Spleen (tissue), 11 donors: Measurements from ENCODE around the gene PTPRCAP. TPM values are rescaled to one million over a fixed set of nuclear protein-coding genes. Genes with fewer than 3 reads are reported as not detected.

Experiments
- DNase-seq: peaks from one replicate; pipeline ENCODE4 v3.0.0-alpha.2; 2020
- H3K27ac ChIP-seq, 8 donors: fragments of 200-600 bp; sonication (generic) in 7 of 8; 1 replicate in 4 of 8; 2 replicates in 4 of 8; pipeline versions ENCODE4 v1.5.0 to v1.8.0; 2016 to 2021; ENCODE audit warnings: inconsistent platforms in 4 of 8, mild to moderate bottlenecking in 4 of 8, moderate library complexity in 1 of 8
- H3K27me3 ChIP-seq, 7 donors: fragments of 200-600 bp; sonication (generic) in 6 of 7; replicated peaks in 1 of 7; 1 replicate in 4 of 7; 2 replicates in 3 of 7; pipeline versions ENCODE4 v1.5.0 to v1.8.0; 2016 to 2021; ENCODE audit warnings: inconsistent platforms in 3 of 7, mild to moderate bottlenecking in 1 of 7
- H3K36me3 ChIP-seq, 6 donors: fragments of 200-600 bp; sonication (generic) in 5 of 6; 1 replicate in 4 of 6; 2 replicates in 2 of 6; pipeline versions ENCODE4 v1.5.0 to v1.8.0; 2016 to 2021; ENCODE audit warnings: inconsistent platforms in 2 of 6
- H3K4me1 ChIP-seq, 6 donors: fragments of 200-600 bp; sonication (generic) in 5 of 6; 1 replicate in 3 of 6; 2 replicates in 3 of 6; pipeline versions ENCODE4 v1.5.0 to v1.8.0; 2016 to 2021; ENCODE audit warnings: inconsistent platforms in 3 of 6
- H3K4me3 ChIP-seq, 8 donors: fragments of 200-600 bp; sonication (generic) in 7 of 8; 1 replicate in 4 of 8; 2 replicates in 4 of 8; pipeline versions ENCODE4 v1.5.0 to v1.8.0; 2016 to 2021; ENCODE audit warnings: inconsistent platforms in 4 of 8, mild to moderate bottlenecking in 4 of 8, moderate library complexity in 2 of 8
- H3K9me3 ChIP-seq, 8 donors: fragments of 200-600 bp; sonication (generic) in 7 of 8; 1 replicate in 4 of 8; 2 replicates in 4 of 8; pipeline versions ENCODE4 v1.5.0 to v1.8.0; 2016 to 2021; ENCODE audit warnings: inconsistent platforms in 4 of 8
- POLR2A ChIP-seq, 3 donors: fragments of 450-650 bp; IDR thresholded peaks; one replicate each; pipeline ENCODE4 v1.5.1; 2017; ENCODE audit warnings: antibody characterized with exemption in 3 of 3, mild to moderate bottlenecking in 1 of 3
- POLR2AphosphoS5 ChIP-seq, 3 donors: sonication (generic); formaldehyde crosslinking; IDR thresholded peaks; one replicate each; pipeline ENCODE4 v1.5.1; 2017; ENCODE audit warnings: antibody characterized with exemption in 3 of 3
- WGBS, 5 donors: extraction: QIAGEN DNeasy Blood & Tissue Kit in 3 of 5; methylation state at CpG; one replicate each; pipeline versions ENCODE4 v1.1.5 to v1.1.7; 2013 to 2018; 5-methylcytosine and 5-hydroxymethylcytosine counted together
- intact Hi-C: fragments of 100-400 bp; cut with DNase I; formaldehyde crosslinking; loops from one replicate; pipeline ENCODE4 v1.15.0; 2023; ENCODE audit warnings: low total_unique reads
- polyA plus RNA-seq, 3 donors: library from polyadenylated mRNA; stranded (reverse); fragments of 200-250 nt; gene quantifications; one replicate each; pipeline ENCODE4 v1.2.1, GENCODE V29; 2013
- total RNA-seq, 7 donors: library from RNA; depleted of rRNA in 3 of 7; stranded (reverse); fragments of >200 nt in 3 of 7; fragmentation: NEBNext Ultra II Directional in 4 of 7; extraction: Animal tissue kit (Norgen Biotek cat#: 25700) in 4 of 7; gene quantifications; one replicate each; pipeline versions ENCODE4 v1.1.0 to v1.2.1, GENCODE V29; 2016 to 2021
- TF ChIP-seq, protein P1 (sequence below), 11 experiments: fragments of 200-600 bp in 7 of 11; fragments of 450-650 bp in 4 of 11; sonication (generic) in 4 of 11; IDR thresholded peaks in 8 of 11; conservative IDR thresholded peaks in 3 of 11; 1 replicate in 7 of 11; 2 replicates in 4 of 11; pipeline versions ENCODE4 v1.4.0 to v1.8.0; 2016 to 2021; ENCODE audit warnings: antibody characterized with exemption in 11 of 11, inconsistent platforms in 4 of 11, mild to moderate bottlenecking in 1 of 11
- donor health status: healthy with polysubstance abuse.
- donor health status: DM: no; HTN: no; CAD: no; lungs with moderate emphysema.
- donor health status: DM: no; HTN: no; CAD: no.
- donor health status: Bipolar disorder and iron deficiency.
- donor health status: healthy.
- donor health status: DM: no; HTN: no; CAD: no.
- donor health status: DM: yes; HTN: yes; CAD: no.

Gene PTPRCAP
- total and polyA plus RNA-seq, 10 donors, result 119 to 557 (median 238) TPM

DNA sequence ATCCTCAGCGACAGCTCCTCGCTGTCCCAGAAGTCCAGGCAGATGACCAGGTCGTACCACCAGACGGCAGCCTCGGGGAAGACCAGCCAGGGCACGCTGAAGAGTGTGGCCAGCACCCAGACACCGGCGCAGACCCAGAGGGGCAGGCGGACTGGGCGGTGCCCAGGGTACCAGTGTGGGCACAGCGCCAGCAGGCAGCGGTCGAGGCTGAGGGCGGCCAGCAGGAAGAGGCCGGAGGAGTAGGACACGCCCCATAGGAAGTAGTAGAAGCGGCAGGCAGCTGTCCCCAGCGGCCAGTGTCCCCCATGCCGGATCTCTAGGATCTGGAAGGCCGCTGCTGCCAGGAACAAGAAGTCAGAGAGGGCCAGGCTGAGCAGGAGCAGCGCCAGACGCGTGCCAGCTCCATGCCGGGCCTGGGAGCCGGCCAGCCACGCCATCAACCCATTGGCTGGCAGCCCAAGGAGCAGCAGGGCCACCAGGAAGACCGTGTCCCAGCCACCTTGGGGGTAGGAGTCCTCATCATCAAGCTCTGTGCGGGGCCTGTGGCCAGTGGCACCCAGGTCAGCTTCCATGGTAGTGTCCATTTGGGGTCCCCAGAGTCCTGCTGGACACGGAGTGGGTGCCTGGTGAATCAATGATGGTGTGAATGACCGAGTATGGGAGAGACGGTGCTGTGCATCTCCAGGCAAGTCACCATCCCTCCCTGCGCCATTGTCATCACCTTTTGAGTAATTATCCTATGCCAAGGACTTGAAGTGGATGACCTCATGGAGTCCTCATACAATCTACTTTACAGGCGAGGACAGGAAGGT lies 14.9 kb upstream of the PTPRCAP start, which contains the start of gene GPR152:
TSS of gene GPR152 (minus strand) at position 589 of the 812 bp plus-strand sequence. CDS start at position 584, 5 bp downstream.
- Histone ChIP-seq H3K9me3 (no peaks in the 10 kb centered on the region), H3K27me3 (no peaks in the 10 kb centered on the region), H3K36me3 (no peaks in the 10 kb centered on the region), H3K4me3 (peak within 1 kb of the TSS in 4 of 8 donors; percentile 10 to 49 (median 19)), H3K4me1 (peaks cover 11 to 89% (median 65%) of the 10 kb centered on the region in 6 donors), H3K27ac (peak within 1 kb of the TSS in 6 of 8 donors; percentile 50 to 74 (median 64))
- intact Hi-C loops, result no loop called here
- DNase-seq, result peak; percentile 85
- peak; percentile 66 to 85 (median 78) for TF ChIP-seq POLR2AphosphoS5 (IDR thresholded peaks at IDR 0.05)
- TF ChIP-seq, protein P1, sequence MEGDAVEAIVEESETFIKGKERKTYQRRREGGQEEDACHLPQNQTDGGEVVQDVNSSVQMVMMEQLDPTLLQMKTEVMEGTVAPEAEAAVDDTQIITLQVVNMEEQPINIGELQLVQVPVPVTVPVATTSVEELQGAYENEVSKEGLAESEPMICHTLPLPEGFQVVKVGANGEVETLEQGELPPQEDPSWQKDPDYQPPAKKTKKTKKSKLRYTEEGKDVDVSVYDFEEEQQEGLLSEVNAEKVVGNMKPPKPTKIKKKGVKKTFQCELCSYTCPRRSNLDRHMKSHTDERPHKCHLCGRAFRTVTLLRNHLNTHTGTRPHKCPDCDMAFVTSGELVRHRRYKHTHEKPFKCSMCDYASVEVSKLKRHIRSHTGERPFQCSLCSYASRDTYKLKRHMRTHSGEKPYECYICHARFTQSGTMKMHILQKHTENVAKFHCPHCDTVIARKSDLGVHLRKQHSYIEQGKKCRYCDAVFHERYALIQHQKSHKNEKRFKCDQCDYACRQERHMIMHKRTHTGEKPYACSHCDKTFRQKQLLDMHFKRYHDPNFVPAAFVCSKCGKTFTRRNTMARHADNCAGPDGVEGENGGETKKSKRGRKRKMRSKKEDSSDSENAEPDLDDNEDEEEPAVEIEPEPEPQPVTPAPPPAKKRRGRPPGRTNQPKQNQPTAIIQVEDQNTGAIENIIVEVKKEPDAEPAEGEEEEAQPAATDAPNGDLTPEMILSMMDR (IDR thresholded peaks at IDR 0.05 in 8 of 11, conservative IDR thresholded peaks at IDR 0.05 in 3 of 11), result peak in 5 of 11 experiments; percentile 10 to 41 (median 25)
- TF ChIP-seq POLR2A (IDR thresholded peaks at IDR 0.05), result no peak
- WGBS, 5 donors, result 69 to 81% (median 75%) methylated on average over 21 to 33 of the region's 33 CpGs

DNA sequence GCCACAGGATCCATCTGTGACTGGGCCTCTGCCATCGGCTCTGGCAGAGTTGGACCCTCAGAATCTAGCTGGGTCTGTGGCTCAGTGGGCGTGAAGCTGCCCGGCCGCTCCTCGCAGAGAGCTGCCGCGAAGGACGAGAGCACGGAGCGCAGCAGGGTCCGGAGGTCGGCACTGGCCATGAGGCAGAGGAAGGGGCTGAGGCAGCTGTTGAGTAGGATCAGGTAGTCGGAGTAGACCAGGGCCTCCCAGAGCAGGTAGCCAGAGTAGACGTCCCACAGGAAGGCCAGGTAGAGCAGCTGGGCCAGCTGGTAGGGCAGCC lies 14.1 kb upstream of the PTPRCAP start:
- Histone ChIP-seq H3K27ac (peak overlapping the region in 6 of 8 donors; percentile 50 to 74 (median 64)), H3K27me3 (no peaks in the 10 kb centered on the region), H3K36me3 (no peaks in the 10 kb centered on the region), H3K4me3 (no peak overlapping the region), H3K4me1 (peaks cover 15 to 90% (median 72%) of the 10 kb centered on the region in 6 donors), H3K9me3 (no peaks in the 10 kb centered on the region)
- TF ChIP-seq, protein P1 (IDR thresholded peaks at IDR 0.05 in 8 of 11, conservative IDR thresholded peaks at IDR 0.05 in 3 of 11), result no peak
- TF ChIP-seq POLR2A (IDR thresholded peaks at IDR 0.05) (no peak), POLR2AphosphoS5 (IDR thresholded peaks at IDR 0.05) (no peak)
- DNase-seq, result no peak
- WGBS, 5 donors, result 90 to 93% (median 92%) methylated on average over 14 of the region's 14 CpGs
- intact Hi-C loops, result no loop called here

DNA sequence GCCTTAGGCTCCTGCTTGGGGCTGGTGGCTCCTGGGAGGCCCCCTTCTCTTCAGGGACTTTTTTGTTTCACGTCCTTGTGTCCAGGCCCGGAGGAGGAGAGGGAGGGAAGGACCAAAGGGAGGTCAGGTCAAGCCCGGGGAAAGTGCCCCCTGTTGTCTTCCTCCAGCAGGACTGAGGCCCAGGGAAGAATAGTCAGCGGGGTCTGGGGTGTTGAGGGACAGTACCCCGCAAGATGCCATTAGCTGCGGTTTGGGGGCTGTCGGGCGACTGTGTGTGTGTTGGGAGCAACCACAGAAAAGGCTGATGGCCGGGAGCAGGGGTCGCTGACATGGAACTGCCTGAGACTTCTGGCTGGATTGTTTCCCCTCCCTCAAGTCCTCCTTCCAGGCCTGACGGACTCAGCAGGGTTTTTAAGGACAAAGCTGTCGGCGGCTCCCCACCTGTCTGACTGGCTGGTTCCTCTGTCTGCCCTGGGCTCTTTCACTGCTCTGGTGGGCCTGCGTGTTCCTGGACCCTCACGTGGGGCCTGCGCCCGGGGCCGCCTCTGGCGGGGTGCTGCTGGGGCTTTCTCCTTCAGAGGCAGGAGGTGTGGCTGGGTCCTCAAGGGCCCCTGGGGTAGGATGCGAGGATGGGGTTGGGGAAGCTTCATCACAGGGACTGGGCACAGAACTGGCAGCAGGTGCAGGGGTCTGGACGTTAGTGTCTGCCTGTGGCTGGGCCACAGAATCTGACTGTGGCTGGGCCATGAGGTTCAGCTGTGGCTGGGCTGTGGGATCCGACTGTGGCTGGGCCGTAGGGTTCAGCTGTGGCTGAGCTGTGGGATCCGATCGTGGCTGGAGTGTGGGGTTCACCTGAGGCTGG lies 13.5 kb upstream of the PTPRCAP start:
- DNase-seq, result no peak
- Histone ChIP-seq H3K4me1 (peaks cover 18 to 96% (median 77%) of the 10 kb centered on the region in 6 donors), H3K27me3 (no peaks in the 10 kb centered on the region), H3K9me3 (no peaks in the 10 kb centered on the region), H3K36me3 (no peaks in the 10 kb centered on the region), H3K4me3 (no peak overlapping the region), H3K27ac (peak overlapping the region in 5 of 8 donors; percentile 33 to 74 (median 58))
- no peak for TF ChIP-seq POLR2AphosphoS5 (IDR thresholded peaks at IDR 0.05)
- TF ChIP-seq, protein P1 (IDR thresholded peaks at IDR 0.05 in 8 of 11, conservative IDR thresholded peaks at IDR 0.05 in 3 of 11), result no peak
- no peak for TF ChIP-seq POLR2A (IDR thresholded peaks at IDR 0.05)
- intact Hi-C loops, result no loop called here
- 80 to 93% (median 91%) methylated on average over 19 to 25 of the region's 25 CpGs for WGBS, 5 donors
